Ammon's horn (tissue), 1 donor: ENCODE data around the gene LCAT.
"Not testable (repeated sequence)": the region's sequence is repeated elsewhere in the genome, so short reads cannot be mapped to it uniquely, and the experiment has no call there.

ENCODE experiments used
- DNase-seq: peaks from one replicate; pipeline ENCODE4 v3.0.0-alpha.2; 2016; ENCODE audit warnings: low spot score

Gene LCAT

GRCh38 chr16:67943619-67944504 lies at the start of gene LCAT:
Gene LCAT, minus strand, starts transcription at chr16:67944120. Its CDS starts 19 bp downstream, at chr16:67944101.
- DNase-seq: peak; percentile 89

DNA sequence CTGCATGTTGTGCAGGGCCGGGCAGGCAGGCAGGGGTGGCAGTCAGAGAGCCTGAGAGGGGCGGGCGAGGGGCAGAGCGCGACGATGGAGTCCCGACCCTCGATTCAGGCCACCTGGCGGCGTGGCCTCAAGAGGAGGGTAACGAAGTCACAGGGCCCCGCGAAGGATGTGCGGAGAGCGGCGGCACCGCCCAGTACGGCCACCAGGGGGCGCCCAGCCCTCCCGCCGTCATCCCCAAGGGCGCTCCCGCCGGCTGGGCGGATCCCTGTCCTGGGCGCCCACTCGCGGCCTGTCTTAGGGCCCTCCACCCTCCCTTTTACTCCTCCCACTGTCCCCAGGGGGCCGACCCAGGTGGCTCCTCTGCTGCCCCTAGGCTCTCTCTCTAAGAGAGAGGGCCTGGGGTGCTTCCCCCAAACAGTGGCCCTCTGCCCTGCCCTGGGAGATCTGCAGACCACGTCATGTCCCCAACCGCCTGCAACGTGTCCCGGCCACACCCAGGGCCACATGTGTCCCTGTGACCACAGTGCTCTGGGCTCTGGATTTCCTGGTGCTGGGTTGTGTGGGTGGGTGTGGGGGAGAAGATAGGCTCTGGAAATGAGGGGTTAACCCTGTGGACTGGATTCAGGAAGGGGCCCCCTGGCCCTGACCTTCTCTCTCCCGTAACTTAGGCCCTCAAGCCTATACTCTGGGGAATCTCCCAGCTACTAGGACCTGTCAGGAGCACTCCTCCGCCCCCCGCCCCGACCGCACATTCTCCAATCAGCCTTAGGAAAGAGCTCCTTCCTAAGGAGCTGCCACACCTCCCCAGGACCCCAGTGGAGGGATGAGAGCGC lies 49.5 kb upstream of the LCAT start:
- DNase-seq: peak; percentile 66

DNA sequence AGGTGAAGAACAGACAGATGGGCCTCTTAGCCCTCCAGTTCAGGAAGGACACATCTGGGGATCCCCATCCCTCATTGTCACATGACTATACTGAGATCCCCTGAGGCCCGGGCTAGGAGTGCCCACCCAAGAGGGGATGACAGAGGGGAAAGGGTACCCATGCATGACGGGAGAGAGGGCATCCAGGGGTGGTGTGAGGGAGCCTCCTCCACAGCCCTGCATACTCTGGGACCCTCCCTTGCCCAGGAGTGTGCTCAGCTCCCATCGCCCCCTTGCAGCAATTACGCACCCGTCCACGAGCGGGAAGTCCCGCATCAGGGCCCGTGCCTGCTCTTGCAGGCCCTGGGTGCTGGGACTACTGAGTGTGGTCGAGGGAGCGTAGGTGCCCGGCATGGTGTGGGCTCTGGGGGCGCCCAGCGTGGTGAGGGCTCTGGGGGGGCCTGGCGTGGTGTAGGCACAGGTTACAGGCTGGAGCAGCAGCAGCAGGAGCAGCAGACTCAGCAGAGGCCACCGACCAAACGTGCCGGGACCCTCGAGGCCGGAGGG lies 48.8 kb upstream of the LCAT start:
- DNase-seq: no peak

GRCh38 chr16:67990018-67990386 lies 46.1 kb upstream of the LCAT start:
- DNase-seq: no peak

GRCh38 chr16:67989322-67990017 lies 45.5 kb upstream of the LCAT start:
- no peak for DNase-seq

DNA sequence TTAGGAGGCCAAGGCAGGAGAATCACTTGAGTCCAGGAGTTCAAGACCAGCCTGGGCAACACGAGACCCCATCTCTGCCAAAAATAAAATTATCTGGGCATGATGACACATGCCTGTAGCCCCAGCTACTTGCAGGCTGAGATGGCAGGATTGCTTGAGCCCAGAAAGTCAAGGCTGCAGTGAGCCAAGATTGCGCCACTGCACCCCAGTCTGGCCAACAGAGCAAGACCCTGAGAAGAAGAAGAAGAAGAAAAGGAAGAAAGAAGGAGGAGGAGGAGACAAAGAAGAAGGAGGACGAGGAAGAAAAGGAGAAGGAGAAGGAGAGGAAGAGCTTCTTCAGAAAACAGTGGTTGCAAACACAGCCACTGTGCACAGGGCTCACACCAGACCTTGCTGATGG lies 44.8 kb upstream of the LCAT start:
- no peak for DNase-seq

- DNase-seq: peak; percentile 49
Measured at GRCh38 chr16:67987460-67988160, 43.7 kb upstream of the LCAT start.

DNA sequence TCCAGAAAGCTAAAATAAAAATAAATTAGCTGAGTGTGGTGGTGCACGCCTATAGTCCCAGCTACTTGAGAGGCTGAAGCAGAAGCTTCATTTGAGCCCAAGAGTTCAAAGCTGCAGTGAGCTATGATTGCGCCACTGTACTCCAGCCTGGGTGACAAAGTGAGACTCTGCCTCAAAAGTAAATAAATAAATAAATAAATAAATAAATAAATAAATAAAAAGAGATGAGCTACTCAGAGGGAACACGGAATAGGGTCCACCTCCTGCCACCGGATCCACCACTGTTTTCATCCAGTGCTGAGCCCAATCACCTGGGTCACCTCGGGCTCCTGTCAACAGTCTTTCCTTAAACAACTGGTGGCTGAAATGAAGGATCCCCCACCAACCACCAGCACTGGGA lies 43.0 kb upstream of the LCAT start:
- DNase-seq: no peak

DNA sequence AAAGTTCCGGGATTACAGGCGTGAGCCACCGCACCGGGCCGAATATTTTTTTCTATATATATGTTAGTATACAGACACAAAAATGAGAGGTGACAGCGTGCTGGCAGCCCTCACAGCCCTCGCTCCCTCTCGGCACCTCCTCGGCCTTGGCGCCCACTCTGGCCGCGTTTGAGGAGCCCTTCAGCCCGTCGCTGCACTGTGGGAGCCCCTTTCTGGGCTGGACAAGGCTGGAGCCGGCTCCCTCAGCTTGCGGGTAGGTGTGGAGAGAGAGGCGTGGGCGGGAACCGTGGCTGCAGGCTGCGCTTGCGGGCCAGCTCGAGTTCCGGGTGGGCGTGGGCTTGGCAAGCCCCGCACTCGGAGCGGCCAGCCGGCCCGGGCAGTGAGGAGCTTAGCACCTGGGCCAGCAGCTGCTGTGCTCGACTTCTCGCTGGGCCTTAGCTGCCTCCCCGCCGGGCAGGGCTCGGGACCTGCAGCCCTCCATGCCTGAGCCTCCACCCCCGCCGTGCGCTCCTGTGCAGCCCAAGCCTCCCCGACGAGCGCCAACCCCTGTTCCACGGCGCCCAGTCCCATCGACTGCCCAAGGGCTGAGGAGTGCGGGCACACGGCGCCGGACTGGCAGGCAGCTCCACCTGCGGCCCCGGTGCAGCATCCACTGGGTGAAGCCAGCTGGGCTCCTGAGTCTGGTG lies 38.2 kb upstream of the LCAT start:
- DNase-seq: no peak

GRCh38 chr16:67979955-67980678 lies 36.2 kb upstream of the LCAT start, which contains the start of gene DPEP3:
Gene DPEP3, minus strand, starts transcription at chr16:67980499. Its CDS starts 119 bp downstream, at chr16:67980380.
- DNase-seq: no peak

DNA sequence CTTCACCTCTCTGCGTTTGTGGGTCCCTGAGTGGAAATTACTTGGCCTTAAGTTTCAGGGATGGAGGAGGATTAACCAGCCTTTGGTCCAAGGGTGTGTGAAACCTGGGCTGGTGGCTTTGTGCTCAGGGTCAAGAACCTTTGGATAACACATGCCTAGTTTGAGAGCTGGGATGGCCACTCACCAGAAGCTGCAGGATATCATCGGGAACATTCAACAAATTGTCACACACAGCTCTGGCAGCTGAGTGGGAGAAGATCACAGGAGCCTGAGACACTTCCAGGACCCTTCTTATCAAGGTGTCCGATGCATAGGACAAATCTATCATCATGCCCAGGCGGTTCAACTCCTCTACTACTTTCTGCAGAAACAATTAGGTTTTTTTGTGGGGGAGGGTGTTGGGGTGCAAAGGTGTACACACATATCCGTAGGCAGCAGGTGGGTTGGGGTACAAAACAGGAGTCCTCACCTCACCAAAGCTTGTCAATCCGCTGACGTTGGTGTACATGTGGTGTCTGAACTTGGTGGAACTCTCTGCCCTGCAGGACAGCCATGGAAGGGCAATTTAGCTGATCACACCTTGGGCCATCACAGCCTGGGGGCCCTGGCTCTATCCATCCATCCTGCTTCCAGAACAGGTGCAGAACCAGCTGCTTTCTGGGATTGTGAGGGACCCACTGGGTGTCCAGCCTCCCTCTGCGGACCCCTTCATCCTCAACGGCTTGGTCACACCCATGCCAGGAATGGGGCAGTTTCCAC lies 33.7 kb upstream of the LCAT start:
- DNase-seq: no peak

DNA sequence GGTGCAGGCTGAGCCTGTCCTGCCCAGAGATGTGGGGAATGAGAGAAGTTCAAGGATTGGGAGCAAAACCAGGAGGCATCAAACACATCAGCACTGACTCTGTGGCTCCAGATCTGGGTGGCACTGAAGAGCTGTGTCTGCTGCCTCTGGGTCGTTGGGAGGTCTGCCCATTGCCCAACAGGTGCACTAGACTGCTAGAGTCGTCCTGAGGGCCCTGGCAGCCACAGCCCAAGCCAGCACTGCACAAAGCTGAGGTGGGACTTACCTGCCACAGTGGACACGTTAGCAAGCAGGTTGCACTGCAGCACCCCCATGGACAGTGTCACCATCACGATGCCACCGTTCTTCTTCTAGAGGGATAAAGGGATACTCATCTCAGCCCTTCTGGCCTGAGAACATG lies 33.1 kb upstream of the LCAT start:
- DNase-seq: no peak

DNA sequence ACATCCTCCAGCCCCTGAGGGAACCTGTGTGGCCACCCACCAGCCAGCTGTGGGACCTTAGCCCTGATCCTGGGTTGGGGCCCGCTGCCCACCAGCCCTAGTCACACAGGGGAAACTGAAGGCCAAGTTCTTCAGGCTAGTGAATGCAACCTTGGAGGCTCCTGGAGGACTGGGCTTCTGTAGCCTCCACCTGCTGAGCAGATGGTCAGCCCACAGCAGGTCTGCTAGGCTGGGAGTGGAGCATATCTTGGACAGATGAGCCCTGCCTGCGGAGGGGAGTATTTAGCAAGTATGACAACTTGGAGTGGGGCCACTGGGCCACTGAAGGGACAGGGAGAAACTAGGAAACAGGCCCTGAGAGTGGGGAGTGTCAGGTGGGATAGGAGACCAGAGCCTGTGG lies 32.3 kb upstream of the LCAT start:
- no peak for DNase-seq

- no peak for DNase-seq
Measured at GRCh38 chr16:67975321-67976105, 31.6 kb upstream of the LCAT start.

- not testable (repeated sequence) for DNase-seq
Measured at GRCh38 chr16:67972285-67972684, 28.4 kb upstream of the LCAT start.

- no peak for DNase-seq
Measured at GRCh38 chr16:67971111-67971510, 27.2 kb upstream of the LCAT start.

DNA sequence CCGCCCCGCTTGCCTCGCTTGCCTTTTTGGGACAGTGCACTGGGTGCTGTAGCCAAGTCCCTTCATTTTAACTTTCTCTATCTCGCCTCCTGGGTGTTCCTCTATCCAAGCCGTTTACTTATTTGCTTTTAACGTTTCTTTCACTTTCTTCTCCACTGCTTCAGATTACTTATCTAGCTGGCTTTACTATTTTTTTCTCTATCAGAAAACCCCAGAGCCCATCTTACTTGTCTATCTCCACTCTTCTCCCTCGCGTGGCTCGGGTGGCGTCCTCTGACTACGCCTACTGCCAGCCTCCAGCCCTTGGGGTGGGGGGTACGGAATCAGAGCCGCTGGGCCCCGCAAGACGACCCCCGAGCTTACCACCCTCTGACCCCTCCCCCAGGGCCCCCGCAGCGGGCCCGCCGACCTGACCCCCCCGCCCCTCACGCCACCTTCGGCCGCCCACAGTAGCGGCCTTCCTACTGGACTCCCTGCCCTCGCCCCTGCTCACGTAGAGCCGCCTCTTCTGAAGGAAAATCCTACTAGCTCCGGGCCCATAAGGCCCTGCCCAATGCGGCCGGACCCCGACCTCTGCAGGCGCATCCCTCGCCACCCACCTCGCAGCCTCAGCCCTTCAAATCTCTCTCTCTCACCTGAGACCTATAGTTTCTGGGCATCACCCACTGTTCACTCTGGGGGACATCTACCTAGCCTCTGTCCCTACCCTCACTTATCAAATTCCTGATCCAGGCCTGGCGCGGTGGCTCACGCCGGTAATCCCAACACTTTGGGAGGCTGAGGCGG lies 25.5 kb upstream of the LCAT start:
- DNase-seq: no peak
